SU-DHL-6 (cell line): ENCODE data around the gene TSPAN31.

Experiments
- H2AFZ ChIP-seq: fragments of 200-600 bp; sonication (generic); 2 replicates; pipeline ENCODE4 v1.6.1; 2014; ENCODE audit warnings: low read depth, mild to moderate bottlenecking, moderate library complexity, mixed read lengths, antibody characterized with exemption, low read length; ENCODE audit not compliant: severe bottlenecking
- H3F3A ChIP-seq: fragments of 200-600 bp; shearing (Covaris generic); 2 replicates; pipeline ENCODE4 v1.6.0; 2016; ENCODE audit warnings: antibody characterized with exemption, mild to moderate bottlenecking; ENCODE audit not compliant: insufficient read depth
- H3K27ac ChIP-seq: fragments of 200-600 bp; sonication (generic); 2 replicates; pipeline ENCODE4 v1.5.1; 2016; ENCODE audit warnings: low read depth, mild to moderate bottlenecking, low read length, moderate library complexity, mixed read lengths
- H3K27me3 ChIP-seq: fragments of 200-600 bp; sonication (generic), shearing (Covaris generic); 2 replicates; pipeline ENCODE4 v1.6.0; 2014; ENCODE audit warnings: mild to moderate bottlenecking, low read length
- H3K36me3 ChIP-seq: fragments of 200-600 bp; sonication (generic); 2 replicates; pipeline ENCODE4 v1.6.1; 2014; ENCODE audit warnings: mild to moderate bottlenecking, low read length, mixed read lengths
- H3K4me2 ChIP-seq: fragments of 300-600, 200-600 bp; shearing (Covaris generic), sonication (generic); 2 replicates; pipeline ENCODE4 v1.6.0; 2014; ENCODE audit warnings: low read length, low read depth, mild to moderate bottlenecking; ENCODE audit not compliant: poor library complexity, severe bottlenecking
- H3K4me3 ChIP-seq: fragments of 200-600 bp; sonication (generic); 2 replicates; pipeline ENCODE4 v1.5.1; 2014; ENCODE audit warnings: antibody characterized with exemption, low read length, mild to moderate bottlenecking, mixed read lengths; ENCODE audit not compliant: insufficient read depth, poor library complexity, severe bottlenecking
- H3K79me2 ChIP-seq: fragments of 200-600 bp; sonication (generic); 2 replicates; pipeline ENCODE4 v1.6.1; 2014; ENCODE audit warnings: mild to moderate bottlenecking, low read length, moderate library complexity; ENCODE audit not compliant: insufficient read depth
- H3K9ac ChIP-seq: fragments of 200-600 bp; sonication (generic); 2 replicates; pipeline ENCODE4 v1.7.0; 2014; ENCODE audit warnings: mild to moderate bottlenecking, low read length
- H3K9me2 ChIP-seq: fragments of 200-600 bp; sonication (generic); replicated peaks from 2 replicates; pipeline ENCODE4 v1.6.1; 2014; ENCODE audit warnings: low read length; ENCODE audit not compliant: insufficient read depth
- H3K9me3 ChIP-seq: fragments of 200-600 bp; sonication (generic); 2 replicates; pipeline ENCODE4 v1.6.1; 2014; ENCODE audit warnings: low read length, mixed read lengths; ENCODE audit not compliant: insufficient read depth
- H4K20me1 ChIP-seq: fragments of 200-600 bp; sonication (generic); 2 replicates; pipeline ENCODE4 v1.6.1; 2014; ENCODE audit warnings: low read depth, mild to moderate bottlenecking, antibody characterized with exemption, low read length, moderate library complexity, mixed read lengths
- CTCF ChIP-seq: fragments of 200-600 bp; sonication (generic); IDR thresholded peaks from one replicate; pipeline ENCODE4 v1.5.1; 2017; ENCODE audit warnings: antibody characterized with exemption, mild to moderate bottlenecking, low read length, moderate library complexity; ENCODE audit not compliant: insufficient read depth, poor library complexity, severe bottlenecking
- EZH2phosphoT487 ChIP-seq: fragments of 200-600 bp; sonication (generic), shearing (Covaris generic); conservative IDR thresholded peaks from 2 replicates; pipeline ENCODE4 v1.6.1; 2018; ENCODE audit warnings: mild to moderate bottlenecking, antibody characterized with exemption, low read length, moderate library complexity, mixed read lengths

TSPAN31 gene

GRCh38 chr12:57716305-57716704 lies 28.5 kb upstream of the TSPAN31 start:
- Histone ChIP-seq H3K9me2 (no peaks in the 10 kb centered on the region), H3K36me3 (peaks cover 14% of the 10 kb centered on the region; the same call in 1 of the 2 replicates), H3F3A (no peaks in the 10 kb centered on the region), H3K27me3 (no peaks in the 10 kb centered on the region), H3K9me3 (no peaks in the 10 kb centered on the region), H3K9ac (no peak overlapping the region), H3K4me3 (no peak overlapping the region), H4K20me1 (no peaks in the 10 kb centered on the region), H2AFZ (no peak overlapping the region), H3K79me2 (no peaks in the 10 kb centered on the region), H3K4me2 (no peak overlapping the region), H3K27ac (no peak overlapping the region)
- TF ChIP-seq CTCF: no peak
- no peak for TF ChIP-seq EZH2phosphoT487

GRCh38 chr12:57717131-57717530 lies 27.7 kb upstream of the TSPAN31 start:
- no peaks in the 10 kb centered on the region for H4K20me1 ChIP-seq
- no peaks in the 10 kb centered on the region for H3K9me3 ChIP-seq
- H3K27me3 ChIP-seq: no peaks in the 10 kb centered on the region
- no peak overlapping the region for H2AFZ ChIP-seq
- peaks cover 9% of the 10 kb centered on the region; the same call in 1 of the 2 replicates for H3K36me3 ChIP-seq
- H3K27ac ChIP-seq: no peak overlapping the region
- H3K4me2 ChIP-seq: no peak overlapping the region
- no peaks in the 10 kb centered on the region for H3F3A ChIP-seq
- no peak overlapping the region for H3K4me3 ChIP-seq
- H3K9me2 ChIP-seq: no peaks in the 10 kb centered on the region
- TF ChIP-seq EZH2phosphoT487: no peak
- no peak for TF ChIP-seq CTCF
- no peak overlapping the region for H3K9ac ChIP-seq
- H3K79me2 ChIP-seq: no peaks in the 10 kb centered on the region

- Histone ChIP-seq H3K36me3 (0 out of 2 replicates have a peak, but pooled peaks cover 3% of the 10 kb centered on the region), H3K27ac (no peak overlapping the region)
- TF ChIP-seq EZH2phosphoT487 (no peak), CTCF (no peak)
Measured at GRCh38 chr12:57717846-57718640, 26.8 kb upstream of the TSPAN31 start.

More at GRCh38 chr12:57717846-57718640, 26.8 kb upstream of the TSPAN31 start:
- no peaks in the 10 kb centered on the region for H3K9me2 ChIP-seq
- H3K4me3 ChIP-seq: no peak overlapping the region
- no peaks in the 10 kb centered on the region for H4K20me1 ChIP-seq
- no peaks in the 10 kb centered on the region for H3K79me2 ChIP-seq
- H3K4me2 ChIP-seq: no peak overlapping the region
- H3F3A ChIP-seq: no peaks in the 10 kb centered on the region
- H2AFZ ChIP-seq: no peak overlapping the region
- H3K9ac ChIP-seq: no peak overlapping the region
- no peaks in the 10 kb centered on the region for H3K27me3 ChIP-seq
- H3K9me3 ChIP-seq: no peaks in the 10 kb centered on the region
